Measurements from ENCODE around the gene SLC29A2.
"Not testable (repeated sequence)": the region's sequence is repeated elsewhere in the genome, so short reads cannot be mapped to it uniquely, and the experiment has no call there.

Gene SLC29A2

DNA sequence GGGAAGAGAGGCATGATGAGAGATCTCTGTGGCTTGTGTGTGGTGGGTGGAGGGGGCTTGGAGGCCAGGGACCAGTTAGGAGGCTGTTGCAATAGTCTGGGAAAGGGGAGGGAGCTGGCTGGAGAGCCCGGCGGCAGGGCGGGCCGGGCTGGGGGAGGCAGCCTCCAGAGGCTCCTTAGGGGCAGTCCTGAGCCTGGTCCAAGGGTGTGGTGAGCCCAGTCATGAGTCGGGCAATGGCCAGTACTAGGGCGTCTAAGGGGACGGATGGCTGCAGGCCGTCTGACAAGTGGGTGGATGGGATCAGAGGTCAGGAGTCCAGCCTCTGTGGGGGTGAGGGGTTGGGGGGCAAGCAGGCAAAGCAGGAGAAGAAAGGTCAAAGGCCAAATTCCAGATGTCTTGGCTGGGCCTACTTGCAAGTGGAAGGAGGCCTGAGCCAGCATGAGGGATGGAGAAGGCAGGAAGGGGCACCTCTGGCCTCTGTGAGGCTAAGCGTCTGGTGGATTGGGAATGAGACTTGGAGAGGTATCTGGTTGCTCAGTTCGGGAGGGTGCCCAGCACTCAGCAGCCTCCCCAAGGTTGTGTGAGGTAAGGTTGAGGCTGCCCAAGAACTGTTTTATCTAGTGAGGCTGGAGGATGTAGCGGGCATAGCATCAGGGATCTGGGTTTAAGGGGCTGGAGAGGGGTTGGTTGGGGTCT, 48.7 kb downstream of the SLC29A2 start:
- no peak for TF ChIP-seq CTCF (IDR thresholded peaks at IDR 0.05)

DNA sequence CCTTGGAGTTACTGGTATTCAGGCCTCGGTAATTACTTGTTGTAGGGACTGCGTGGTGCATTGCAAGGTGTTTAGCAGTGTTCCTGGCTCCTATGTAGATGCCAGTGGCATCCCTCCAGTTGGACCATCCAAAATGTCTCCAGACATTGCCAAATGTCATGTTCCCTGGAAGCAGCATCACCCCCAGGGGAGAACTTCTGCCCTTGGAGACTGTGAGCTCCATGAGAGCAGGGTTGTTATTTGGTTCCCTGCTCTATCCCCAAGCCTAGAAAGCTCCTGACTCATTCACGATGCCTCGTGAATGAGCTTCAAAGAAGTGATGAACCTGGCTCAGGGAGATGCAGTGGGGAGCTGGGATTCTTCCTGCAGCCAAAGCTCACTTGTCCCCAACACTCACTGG, 50.0 kb downstream of the SLC29A2 start:
- Histone ChIP-seq H3K4me1 (ENCODE audit: control insufficient read depth in 1 of 2, insufficient read depth in 1 of 2, low read depth in 1 of 2, low read length in 1 of 2) (peaks cover 13 to 15% of the 10 kb centered on the region in 2 experiments), H3K27ac (no peak overlapping the region), H3K4me3 (ENCODE audit: low read depth in 1 of 2, low read length in 1 of 2) (no peak overlapping the region), H3K9me3 (no peaks in the 10 kb centered on the region), H3K36me3 (no peaks in the 10 kb centered on the region), H3K27me3 (peaks cover 15% of the 10 kb centered on the region)
- TF ChIP-seq CTCF (IDR thresholded peaks at IDR 0.05) = no peak

More for the DNA sequence above, 48.7 kb downstream of the SLC29A2 start:
- H3K27me3 ChIP-seq = peaks cover 3% of the 10 kb centered on the region
- no peak overlapping the region for H3K27ac ChIP-seq
- H3K9me3 ChIP-seq = no peaks in the 10 kb centered on the region
- H3K4me3 ChIP-seq (ENCODE audit: low read depth in 1 of 2, low read length in 1 of 2) = no peak overlapping the region
- H3K4me1 ChIP-seq (ENCODE audit: control insufficient read depth in 1 of 2, insufficient read depth in 1 of 2, low read depth in 1 of 2, low read length in 1 of 2) = peaks cover 8% of the 10 kb centered on the region in 2 experiments
- H3K36me3 ChIP-seq = no peaks in the 10 kb centered on the region

- H3K9me3 ChIP-seq; H3K4me3 ChIP-seq (ENCODE audit: low read depth in 1 of 2, low read length in 1 of 2); H3K36me3 ChIP-seq; H3K27ac ChIP-seq: not testable (repeated sequence)
- H3K27me3 ChIP-seq = peaks cover 24% of the 10 kb centered on the region
- peaks cover 13 to 15% of the 10 kb centered on the region in 2 experiments for H3K4me1 ChIP-seq (ENCODE audit: control insufficient read depth in 1 of 2, insufficient read depth in 1 of 2, low read depth in 1 of 2, low read length in 1 of 2)
Measured at GRCh38 chr11:66320748-66321147, 50.8 kb downstream of the SLC29A2 start.

DNA sequence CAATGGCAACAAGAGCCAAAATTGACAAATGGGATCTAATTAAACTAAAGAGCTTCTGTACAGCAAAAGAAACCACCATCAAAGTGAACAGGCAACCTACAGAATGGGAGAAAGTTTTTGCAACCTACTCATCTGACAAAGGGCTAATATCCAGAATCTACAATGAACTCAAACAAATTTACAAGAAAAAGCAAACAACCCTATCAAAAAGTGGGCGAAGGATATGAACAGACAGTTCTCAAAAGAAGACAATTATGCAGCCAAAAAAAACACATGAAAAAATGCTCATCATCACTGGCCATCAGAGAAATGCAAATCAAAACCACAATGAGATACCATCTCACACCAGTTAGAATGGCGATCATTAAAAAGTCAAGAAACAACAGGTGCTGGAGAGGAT, 51.3 kb downstream of the SLC29A2 start:
- H3K4me3 ChIP-seq (ENCODE audit: low read depth in 1 of 2, low read length in 1 of 2); H3K9me3 ChIP-seq; H3K36me3 ChIP-seq; H3K27ac ChIP-seq: not testable (repeated sequence)
- Histone ChIP-seq H3K27me3 (peaks cover 28% of the 10 kb centered on the region), H3K4me1 (ENCODE audit: control insufficient read depth in 1 of 2, insufficient read depth in 1 of 2, low read depth in 1 of 2, low read length in 1 of 2) (peaks cover 13 to 15% of the 10 kb centered on the region in 2 experiments)

DNA sequence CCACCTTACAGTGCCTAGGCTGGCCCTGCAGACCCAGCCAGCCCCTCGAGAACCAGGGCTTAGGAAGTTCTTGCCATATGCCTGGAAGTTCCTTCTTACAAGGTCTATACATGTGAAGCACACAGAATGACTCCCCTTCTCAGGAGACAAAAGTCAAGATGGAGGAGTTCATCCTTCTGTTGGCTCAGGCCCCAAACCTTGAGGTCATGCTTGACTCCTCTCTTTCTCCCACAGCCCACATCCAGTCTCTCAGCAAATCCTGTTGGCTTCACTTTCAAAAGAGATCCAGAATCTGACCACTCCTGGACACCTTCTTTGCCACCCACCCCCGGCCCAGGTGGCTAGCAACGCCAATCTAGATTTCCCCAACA, 53.0 kb downstream of the SLC29A2 start:
- no peak for TF ChIP-seq CTCF (IDR thresholded peaks at IDR 0.05)
- H3K36me3 ChIP-seq = no peaks in the 10 kb centered on the region
- no peak overlapping the region for H3K27ac ChIP-seq
- H3K27me3 ChIP-seq = peaks cover 46% of the 10 kb centered on the region
- no peak overlapping the region for H3K4me3 ChIP-seq (ENCODE audit: low read depth in 1 of 2, low read length in 1 of 2)
- H3K4me1 ChIP-seq (ENCODE audit: control insufficient read depth in 1 of 2, insufficient read depth in 1 of 2, low read depth in 1 of 2, low read length in 1 of 2) = peaks cover 13 to 15% of the 10 kb centered on the region in 2 experiments
- H3K9me3 ChIP-seq = no peaks in the 10 kb centered on the region

DNA sequence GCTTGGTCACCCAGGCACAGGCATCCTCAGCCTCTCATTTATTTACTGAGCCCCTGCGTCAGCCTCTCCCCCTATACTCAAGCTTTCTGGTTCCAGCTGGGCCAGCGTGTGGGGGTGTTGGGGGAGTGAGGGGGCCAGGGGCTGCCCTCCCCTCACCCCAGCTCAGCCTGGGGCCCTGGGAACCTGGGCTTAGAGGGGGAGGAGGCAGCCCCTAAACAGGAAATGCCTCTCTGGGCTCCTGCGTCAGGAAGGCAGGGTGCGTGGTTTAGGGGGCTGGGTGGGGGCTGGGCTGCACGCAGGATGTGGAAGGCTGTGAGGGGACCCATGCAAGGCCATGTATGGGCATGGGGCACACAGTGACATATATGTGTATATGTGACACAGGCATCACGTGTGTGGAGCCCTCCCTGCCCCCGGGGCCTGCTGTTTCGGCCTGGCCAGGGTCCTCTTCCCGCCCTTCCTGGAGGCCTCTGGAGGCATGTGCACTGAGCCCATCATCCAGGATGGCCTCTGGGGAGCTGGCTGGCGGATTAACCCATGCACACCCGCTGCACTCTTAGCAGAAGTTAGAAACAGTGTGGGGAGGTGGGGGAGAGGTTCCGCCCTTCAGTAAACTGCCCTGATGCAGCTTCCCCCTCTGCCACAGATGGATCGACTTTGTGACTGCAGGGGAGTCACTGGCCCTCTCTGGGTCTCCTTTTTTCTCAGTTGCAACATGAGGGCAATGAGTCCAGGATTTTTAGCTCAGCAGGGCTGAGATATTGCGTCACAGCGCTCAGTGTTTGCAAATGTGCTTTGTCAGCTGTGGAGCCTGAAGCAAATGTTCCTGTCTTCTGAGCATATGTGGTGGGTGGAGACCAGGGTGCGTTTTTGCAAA, 53.6 kb downstream of the SLC29A2 start:
- no peak overlapping the region for H3K4me3 ChIP-seq (ENCODE audit: low read depth in 1 of 2, low read length in 1 of 2)

More for the DNA sequence above, 53.6 kb downstream of the SLC29A2 start:
- H3K4me1 ChIP-seq (ENCODE audit: control insufficient read depth in 1 of 2, insufficient read depth in 1 of 2, low read depth in 1 of 2, low read length in 1 of 2) = peaks cover 18 to 19% of the 10 kb centered on the region in 2 experiments
- H3K36me3 ChIP-seq = no peaks in the 10 kb centered on the region
- H3K27me3 ChIP-seq = peaks cover 52% of the 10 kb centered on the region
- TF ChIP-seq CTCF (IDR thresholded peaks at IDR 0.05) = no peak
- H3K9me3 ChIP-seq = no peaks in the 10 kb centered on the region
- H3K27ac ChIP-seq = no peak overlapping the region
